IPS DF 6.9 (cell line): Measurements from ENCODE around the gene SMG9.

Experiments
- DNase-seq: peaks from one replicate; pipeline ENCODE4 v3.0.0-alpha.2; 2013; ENCODE audit warnings: low read depth, low spot score
- H3K27ac ChIP-seq: one replicate; pipeline ENCODE4 v1.5.1; 2013; ENCODE audit warnings: low read length, control low read depth
- H3K27me3 ChIP-seq: 2 replicates; pipeline ENCODE4 v1.6.1; 2013; ENCODE audit warnings: mild to moderate bottlenecking, low read length; ENCODE audit not compliant: control insufficient read depth, insufficient read depth
- H3K36me3 ChIP-seq: 2 replicates; pipeline ENCODE4 v1.6.1; 2013; ENCODE audit warnings: low read length; ENCODE audit not compliant: control insufficient read depth, insufficient read depth
- H3K4me1 ChIP-seq: 2 replicates; pipeline ENCODE4 v1.6.1; 2013; ENCODE audit warnings: low read length; ENCODE audit not compliant: control insufficient read depth, insufficient read depth
- H3K4me3 ChIP-seq: 2 replicates; pipeline ENCODE4 v1.5.1; 2013; ENCODE audit warnings: mild to moderate bottlenecking, low read length
- H3K9me3 ChIP-seq: 2 replicates; pipeline ENCODE4 v1.6.1; 2013; ENCODE audit warnings: low read length, inconsistent platforms; ENCODE audit not compliant: control insufficient read depth, insufficient read depth
- WGBS: extraction: QIAGEN DNeasy Blood & Tissue Kit; methylation state at CpG from one replicate; pipeline ENCODE4 v1.1.7; 2013; ENCODE audit warnings: mixed read lengths, missing lambda C conversion rate; ENCODE audit not compliant: insufficient read length, insufficient coverage; 5-methylcytosine and 5-hydroxymethylcytosine counted together

SMG9 gene

GRCh38 chr19:43741075-43741825, 13.5 kb downstream of the SMG9 start:
- Histone ChIP-seq H3K27ac (no peak overlapping the region), H3K4me3 (no peak overlapping the region), H3K4me1 (no peaks in the 10 kb centered on the region), H3K9me3 (no peaks in the 10 kb centered on the region), H3K27me3 (no peaks in the 10 kb centered on the region), H3K36me3 (peaks cover 16% of the 10 kb centered on the region)
- no CpG with 5 or more reads among the region's 10 CpGs for WGBS
- no peak for DNase-seq

- no CpG with 5 or more reads among the region's 16 CpGs for WGBS
- no peaks in the 10 kb centered on the region for H3K9me3 ChIP-seq
- H3K27ac ChIP-seq = no peak overlapping the region
- H3K27me3 ChIP-seq = no peaks in the 10 kb centered on the region
- no peaks in the 10 kb centered on the region for H3K4me1 ChIP-seq
- peaks cover 15% of the 10 kb centered on the region for H3K36me3 ChIP-seq
- no peak for DNase-seq
- H3K4me3 ChIP-seq = no peak overlapping the region
These were observed 15.1 kb downstream of the SMG9 start for GRCh38 chr19:43739439-43740235.

- Histone ChIP-seq H3K4me3 (no peak overlapping the region), H3K27ac (no peak overlapping the region), H3K36me3 (peaks cover 13% of the 10 kb centered on the region; the same call in 1 of the 2 replicates), H3K27me3 (no peaks in the 10 kb centered on the region), H3K9me3 (no peaks in the 10 kb centered on the region), H3K4me1 (no peaks in the 10 kb centered on the region)
- no CpG with 5 or more reads among the region's 5 CpGs for WGBS
- DNase-seq = no peak
These were observed 16.0 kb downstream of the SMG9 start for GRCh38 chr19:43738780-43739211.

GRCh38 chr19:43735957-43736356, 18.8 kb downstream of the SMG9 start:
- Histone ChIP-seq H3K4me3 (no peak overlapping the region), H3K27ac (no peak overlapping the region), H3K4me1 (no peaks in the 10 kb centered on the region), H3K27me3 (no peaks in the 10 kb centered on the region), H3K9me3 (no peaks in the 10 kb centered on the region), H3K36me3 (peaks cover 17% of the 10 kb centered on the region; the same call in 1 of the 2 replicates)
- DNase-seq = no peak

GRCh38 chr19:43735013-43735412, 19.7 kb downstream of the SMG9 start:
- Histone ChIP-seq H3K27me3 (no peaks in the 10 kb centered on the region), H3K4me1 (no peaks in the 10 kb centered on the region), H3K36me3 (peaks cover 15% of the 10 kb centered on the region; the same call in 1 of the 2 replicates), H3K27ac (no peak overlapping the region), H3K9me3 (no peaks in the 10 kb centered on the region), H3K4me3 (no peak overlapping the region)
- no CpG with 5 or more reads among the region's 6 CpGs for WGBS
- no peak for DNase-seq

GRCh38 chr19:43731846-43732245, 22.9 kb downstream of the SMG9 start:
- H3K4me1 ChIP-seq = no peaks in the 10 kb centered on the region
- no peaks in the 10 kb centered on the region for H3K27me3 ChIP-seq
- H3K27ac ChIP-seq = no peak overlapping the region
- WGBS = no CpG with 5 or more reads among the region's 1 CpG
- peaks cover 7% of the 10 kb centered on the region for H3K36me3 ChIP-seq
- no peak for DNase-seq
- no peak overlapping the region for H3K4me3 ChIP-seq
- H3K9me3 ChIP-seq = no peaks in the 10 kb centered on the region

- Histone ChIP-seq H3K27ac (no peak overlapping the region), H3K9me3 (no peaks in the 10 kb centered on the region), H3K27me3 (no peaks in the 10 kb centered on the region), H3K4me1 (no peaks in the 10 kb centered on the region), H3K36me3 (peaks cover 7% of the 10 kb centered on the region), H3K4me3 (no peak overlapping the region)
- no peak for DNase-seq
- WGBS = no CpG with 5 or more reads among the region's 14 CpGs
These were observed 23.4 kb downstream of the SMG9 start for GRCh38 chr19:43731346-43731745.

- no CpG with 5 or more reads among the region's 5 CpGs for WGBS
- DNase-seq = no peak
- Histone ChIP-seq H3K36me3 (peaks cover 7% of the 10 kb centered on the region), H3K4me1 (no peaks in the 10 kb centered on the region), H3K27me3 (no peaks in the 10 kb centered on the region), H3K27ac (no peak overlapping the region), H3K4me3 (no peak overlapping the region), H3K9me3 (no peaks in the 10 kb centered on the region)
These were observed 24.8 kb downstream of the SMG9 start for GRCh38 chr19:43729919-43730318.

GRCh38 chr19:43727593-43727853, 27.2 kb downstream of the SMG9 start:
- no peaks in the 10 kb centered on the region for H3K27me3 ChIP-seq
- H3K9me3 ChIP-seq = no peaks in the 10 kb centered on the region
- DNase-seq = no peak
- WGBS = no CpG with 5 or more reads among the region's 4 CpGs
- H3K4me1 ChIP-seq = no peaks in the 10 kb centered on the region
- H3K4me3 ChIP-seq = no peak overlapping the region
- H3K36me3 ChIP-seq = peaks cover 3% of the 10 kb centered on the region
- H3K27ac ChIP-seq = no peak overlapping the region

- H3K27ac ChIP-seq = no peak overlapping the region
- DNase-seq = no peak
- no peak overlapping the region for H3K4me3 ChIP-seq
- no CpG with 5 or more reads among the region's 15 CpGs for WGBS
- peaks cover 3% of the 10 kb centered on the region; the same call in 1 of the 2 replicates for H3K36me3 ChIP-seq
- no peaks in the 10 kb centered on the region for H3K9me3 ChIP-seq
- no peaks in the 10 kb centered on the region for H3K27me3 ChIP-seq
- H3K4me1 ChIP-seq = no peaks in the 10 kb centered on the region
These were observed 27.8 kb downstream of the SMG9 start for GRCh38 chr19:43726736-43727592.
